NCI-H510A (cell line): ENCODE data around the gene CACNA2D1.
A peak's percentile ranks its signal among the peaks of the same experiment; 100 is the strongest.

ENCODE experiments used
- DNase-seq: peaks from one replicate; lab custom pipeline; 2025; lab: John Stamatoyannopoulos, UW

The CACNA2D1 gene

DNA sequence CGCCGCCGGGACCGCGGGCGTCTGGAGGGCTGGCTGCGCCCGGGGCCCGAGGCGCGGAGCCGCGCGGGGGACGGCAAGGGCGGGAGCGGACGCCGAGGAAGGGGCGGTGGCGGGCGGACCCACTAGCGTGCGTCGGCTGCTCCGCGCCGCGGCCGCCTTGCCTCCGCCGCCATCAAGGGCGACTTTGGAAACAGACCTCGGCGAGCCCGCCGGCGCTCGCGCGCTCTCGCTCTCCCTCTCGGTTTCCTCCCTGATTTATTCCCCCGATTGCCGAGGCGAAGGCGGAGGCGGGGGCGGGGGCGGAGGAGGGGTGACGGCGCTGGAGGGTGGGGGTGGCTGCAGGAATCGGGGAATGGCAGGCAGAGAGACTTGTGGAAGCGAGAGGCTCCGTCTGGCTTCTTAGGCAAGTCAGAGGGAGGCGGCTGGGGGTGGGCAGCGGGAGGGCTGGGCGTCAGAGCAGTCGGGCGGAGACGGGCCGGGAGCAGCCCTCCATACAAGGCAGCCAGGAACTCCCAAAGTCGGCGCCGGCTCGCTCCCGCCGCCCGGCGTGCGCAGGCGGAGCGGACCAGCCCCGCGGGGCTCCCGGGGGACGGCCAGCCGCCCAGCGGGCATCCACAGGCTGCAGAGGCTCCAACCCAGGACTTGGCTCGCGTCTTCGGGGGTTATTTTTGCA, at the start of gene CACNA2D1:
Gene CACNA2D1, minus strand, starts transcription at position 231 of the 673 bp plus-strand sequence.
- peak; percentile 62 for DNase-seq

DNA sequence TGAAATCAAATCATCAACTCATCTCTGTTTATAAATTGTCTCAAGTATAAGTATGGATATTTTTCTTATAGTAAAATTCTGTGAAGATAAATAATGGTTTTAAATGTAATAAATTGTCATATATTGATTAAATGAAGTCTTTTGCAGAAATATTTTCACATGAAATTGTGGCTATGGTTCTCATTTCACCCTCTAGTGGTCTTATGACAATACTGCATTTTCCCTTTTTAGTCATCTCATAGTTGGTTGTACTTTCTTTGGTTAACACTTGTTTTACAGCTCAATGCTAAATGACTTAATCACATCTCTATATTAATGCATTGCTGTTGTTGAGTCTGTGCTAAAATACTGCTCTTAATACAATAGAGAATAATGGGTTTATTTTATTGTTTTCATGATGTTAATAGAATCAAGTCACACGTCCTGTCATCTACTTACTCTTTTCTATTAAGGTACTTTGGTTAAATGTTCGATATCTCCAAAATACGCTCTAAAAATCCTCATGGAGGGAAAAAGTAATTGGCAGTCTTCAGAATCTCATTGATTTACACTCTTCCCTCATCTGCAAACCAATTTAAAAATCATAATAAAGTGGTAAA, 38.0 kb upstream of the CACNA2D1 start:
- DNase-seq = no peak

DNA sequence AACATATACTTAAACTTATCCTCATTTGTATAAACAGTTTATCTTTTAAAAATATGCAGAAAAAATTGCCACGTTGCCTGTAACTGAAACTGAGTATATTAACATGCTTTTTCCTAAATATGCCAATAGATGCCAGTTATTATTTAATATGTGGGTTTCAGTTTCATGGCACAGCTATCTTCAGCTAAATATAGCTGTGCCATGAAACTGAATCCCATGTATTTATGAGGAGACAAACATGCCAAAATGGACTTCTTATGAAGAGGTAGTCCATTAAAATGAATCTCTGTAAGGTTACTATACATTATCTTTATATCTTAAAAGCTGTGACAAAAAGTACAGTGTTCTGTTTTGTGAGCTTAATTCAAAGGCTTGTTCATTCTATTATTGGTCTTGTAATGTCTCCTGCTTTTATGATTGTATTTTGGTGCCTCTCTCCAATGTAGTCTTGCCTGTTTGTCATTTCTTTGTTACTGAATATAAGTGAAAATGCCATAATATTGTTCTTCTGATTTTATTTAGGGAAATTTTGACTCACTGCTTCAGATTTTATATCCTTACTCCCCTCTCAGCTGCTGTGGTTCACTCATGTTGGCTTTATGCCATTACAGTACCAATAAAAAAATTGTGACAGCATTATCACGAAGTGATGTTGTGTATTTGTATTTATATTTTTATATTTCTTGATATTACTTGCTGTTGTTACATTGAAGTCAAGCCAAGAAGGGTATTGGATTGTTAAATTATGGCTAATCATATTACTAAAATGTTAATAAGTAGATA, 34.3 kb upstream of the CACNA2D1 start:
- no peak for DNase-seq

DNA sequence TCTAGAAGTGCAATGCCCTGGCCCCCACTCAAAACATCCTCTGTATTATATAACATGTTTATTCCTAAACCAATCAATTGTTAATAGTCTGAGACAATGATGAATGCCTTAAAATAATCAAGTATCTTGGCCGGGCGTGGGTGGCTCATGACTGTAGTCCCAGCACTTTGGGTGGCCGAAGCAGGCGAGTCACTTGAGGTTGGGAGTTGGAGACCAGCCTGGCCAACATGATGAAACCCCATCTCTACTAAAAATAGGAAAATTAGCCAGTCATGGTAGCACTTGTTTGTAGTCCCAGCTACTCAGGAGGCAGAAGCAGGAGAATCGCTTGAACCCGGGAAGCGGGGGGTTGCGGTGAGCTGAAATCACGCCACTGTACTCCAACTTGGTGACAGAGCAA, 29.4 kb upstream of the CACNA2D1 start:
- no peak for DNase-seq

DNA sequence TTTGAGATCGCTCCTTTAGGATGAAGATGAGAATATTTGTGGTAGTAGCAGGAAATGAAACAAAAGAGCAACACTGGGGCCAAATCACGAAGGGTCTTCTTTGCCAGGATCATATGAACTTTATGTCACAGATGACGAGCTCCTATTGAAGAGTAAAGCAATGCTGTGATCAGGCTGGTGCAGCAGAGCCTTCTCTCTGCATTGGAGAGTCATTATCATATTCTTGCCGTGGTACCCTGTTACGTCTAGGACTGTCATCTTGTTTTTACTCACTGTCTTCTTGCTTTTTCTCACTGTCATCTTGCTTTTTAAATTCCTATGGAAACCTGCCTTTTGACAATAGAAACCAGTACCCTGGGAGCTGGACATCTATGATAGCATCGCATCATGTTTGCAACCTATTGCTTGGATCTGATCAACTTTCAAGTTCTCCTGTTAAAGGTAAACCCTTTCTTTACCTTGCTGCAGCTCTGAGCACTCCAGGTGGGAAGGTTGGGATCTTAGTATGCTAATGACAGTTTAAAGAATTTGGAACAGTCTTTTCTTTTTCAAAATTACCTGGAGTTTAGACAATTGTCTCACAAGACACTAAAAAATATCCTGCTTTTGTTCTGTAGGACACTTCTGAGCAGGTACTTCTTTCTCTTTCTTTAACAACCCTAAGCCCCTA, 27.9 kb upstream of the CACNA2D1 start:
- no peak for DNase-seq

DNA sequence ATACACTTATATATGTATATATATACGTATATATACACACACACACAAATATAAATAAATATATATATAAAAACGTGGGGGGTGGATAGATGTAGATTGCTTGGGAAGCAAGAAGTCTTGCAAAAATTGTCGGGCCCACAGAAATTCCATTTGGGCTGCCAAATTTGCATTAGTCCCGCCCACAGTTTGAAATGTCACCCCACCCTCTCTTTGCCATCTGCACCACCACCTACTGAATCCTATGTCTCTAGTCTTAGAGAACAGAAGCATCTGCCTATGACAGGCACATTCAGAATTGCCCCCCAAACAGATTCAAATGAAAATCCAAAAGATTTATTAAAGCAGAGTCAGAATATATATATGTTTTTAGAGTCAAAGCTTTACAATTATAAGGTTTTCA, 25.6 kb upstream of the CACNA2D1 start:
- no peak for DNase-seq

DNA sequence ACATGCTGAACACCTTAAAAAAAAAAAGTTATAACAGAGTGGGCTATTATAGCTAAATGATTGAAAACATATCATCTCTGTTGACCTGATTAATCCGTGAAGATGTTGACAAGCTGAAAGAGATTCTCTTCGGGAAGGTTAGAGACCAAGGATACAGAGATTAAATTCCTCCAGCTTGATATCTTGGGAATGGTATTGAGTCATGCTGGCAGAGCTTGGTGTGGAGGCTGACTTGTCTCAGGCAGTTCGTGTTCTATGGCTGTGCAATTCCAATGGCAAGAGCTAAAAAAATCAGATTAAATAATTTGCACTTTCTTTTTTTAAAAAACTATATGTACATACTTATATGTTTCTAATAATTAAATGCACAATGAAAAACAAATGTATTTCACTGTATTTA, 24.9 kb upstream of the CACNA2D1 start:
- DNase-seq = no peak

GRCh38 chr7:82467020-82467419, 23.4 kb upstream of the CACNA2D1 start:
- no peak for DNase-seq

GRCh38 chr7:82464372-82464771, 20.8 kb upstream of the CACNA2D1 start:
- DNase-seq = no peak

DNA sequence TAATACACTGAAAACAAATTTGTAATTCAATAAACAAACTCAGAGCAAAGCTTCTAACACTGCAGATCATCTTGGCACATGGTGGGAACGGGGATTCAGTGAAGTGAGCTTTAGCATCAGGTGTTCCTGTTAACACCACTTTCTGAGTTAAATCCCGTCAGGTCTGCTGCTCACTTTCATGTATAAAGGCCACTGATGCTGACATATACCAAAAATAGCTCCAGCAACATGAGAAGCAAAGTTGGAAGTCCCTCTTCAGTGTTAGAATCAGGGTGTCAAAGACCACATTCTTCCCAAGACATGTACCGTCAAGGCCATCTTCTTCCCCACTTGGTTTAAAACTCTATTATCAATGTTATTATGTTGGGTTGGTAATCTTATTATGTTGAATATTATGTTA, 11.7 kb upstream of the CACNA2D1 start:
- no peak for DNase-seq

GRCh38 chr7:82450759-82451158, 7.2 kb upstream of the CACNA2D1 start:
- DNase-seq = no peak

GRCh38 chr7:82449910-82450309, 6.3 kb upstream of the CACNA2D1 start:
- no peak for DNase-seq

DNA sequence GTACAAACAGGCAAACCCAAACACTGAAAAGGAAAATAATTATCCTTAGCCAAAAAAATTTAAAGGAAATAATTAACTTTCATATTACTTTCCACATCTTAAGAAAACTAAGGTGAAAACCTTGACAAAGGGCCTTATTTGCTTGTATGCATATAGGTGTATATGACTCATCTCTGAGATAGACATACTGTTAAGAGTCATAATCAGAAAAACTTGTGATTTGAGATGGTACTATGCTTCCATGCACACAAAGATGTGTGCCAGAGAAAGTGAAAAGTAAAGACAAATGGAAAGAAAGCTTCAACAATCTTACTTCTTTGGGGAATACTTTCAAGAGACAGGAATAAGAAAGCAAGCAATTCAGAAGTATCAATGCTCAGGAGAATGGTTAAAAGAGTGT, 3.3 kb upstream of the CACNA2D1 start:
- no peak for DNase-seq

GRCh38 chr7:82445271-82445670, 1.7 kb upstream of the CACNA2D1 start:
- DNase-seq = no peak

DNA sequence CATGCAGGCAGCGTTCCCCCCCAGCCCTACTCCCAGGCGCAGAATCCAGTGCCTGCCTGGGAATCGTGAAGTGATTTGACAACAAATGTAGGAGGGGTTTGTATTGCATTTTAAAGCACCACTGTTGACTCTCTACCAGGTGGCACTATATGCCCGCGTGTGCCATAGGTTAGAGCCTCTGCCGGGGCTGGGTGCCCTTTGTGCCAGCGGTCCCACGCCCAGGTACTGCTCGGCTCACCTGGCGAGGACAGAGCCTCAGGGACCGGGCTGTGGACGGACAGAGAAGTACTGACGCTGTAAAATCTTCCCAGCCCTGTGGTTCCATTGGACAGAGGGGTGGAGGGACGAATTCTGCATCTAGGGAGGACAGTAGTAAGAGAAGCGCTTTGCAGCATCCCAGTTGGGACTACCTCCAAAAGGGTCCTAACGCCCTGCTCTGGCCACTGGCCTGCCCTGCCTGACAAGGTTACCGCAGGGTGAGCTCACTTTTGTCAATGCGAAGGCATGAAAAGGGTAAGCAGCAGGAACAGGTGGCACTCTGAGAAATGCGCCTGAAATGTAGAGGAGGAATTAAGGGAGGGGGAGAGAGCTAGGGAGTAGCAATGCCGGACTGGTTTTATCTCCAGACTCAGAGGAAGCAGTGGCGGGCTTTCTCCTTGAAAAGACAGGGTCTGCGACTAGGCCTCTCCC, 788 bp upstream of the CACNA2D1 start:
- DNase-seq = peak; percentile 46

DNA sequence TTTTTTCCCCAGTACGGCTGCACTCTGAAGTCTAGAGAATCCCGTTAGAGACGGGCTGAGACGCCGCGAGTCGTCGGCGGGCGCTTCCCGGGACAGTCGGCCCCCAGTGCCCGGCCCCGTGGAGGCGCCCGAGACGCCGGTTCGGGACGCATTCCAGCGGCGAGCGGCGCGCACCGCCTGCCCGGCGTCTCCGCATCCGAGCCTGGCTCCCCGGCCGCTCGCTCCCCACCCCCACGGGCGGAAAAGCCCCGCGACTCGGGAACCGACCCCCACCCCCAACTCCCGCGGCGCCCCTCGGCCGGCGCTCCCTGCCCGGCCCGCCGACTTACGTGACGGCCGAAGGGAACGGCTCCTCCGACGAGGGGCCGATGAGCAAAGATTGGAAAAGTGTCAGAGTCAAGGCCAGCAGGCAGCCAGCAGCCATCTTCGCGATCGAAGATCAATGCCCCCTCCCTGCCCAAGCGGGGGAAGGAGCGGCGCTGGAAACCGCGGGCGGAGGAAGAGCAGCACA, 486 bp downstream of the CACNA2D1 start:
- no peak for DNase-seq

DNA sequence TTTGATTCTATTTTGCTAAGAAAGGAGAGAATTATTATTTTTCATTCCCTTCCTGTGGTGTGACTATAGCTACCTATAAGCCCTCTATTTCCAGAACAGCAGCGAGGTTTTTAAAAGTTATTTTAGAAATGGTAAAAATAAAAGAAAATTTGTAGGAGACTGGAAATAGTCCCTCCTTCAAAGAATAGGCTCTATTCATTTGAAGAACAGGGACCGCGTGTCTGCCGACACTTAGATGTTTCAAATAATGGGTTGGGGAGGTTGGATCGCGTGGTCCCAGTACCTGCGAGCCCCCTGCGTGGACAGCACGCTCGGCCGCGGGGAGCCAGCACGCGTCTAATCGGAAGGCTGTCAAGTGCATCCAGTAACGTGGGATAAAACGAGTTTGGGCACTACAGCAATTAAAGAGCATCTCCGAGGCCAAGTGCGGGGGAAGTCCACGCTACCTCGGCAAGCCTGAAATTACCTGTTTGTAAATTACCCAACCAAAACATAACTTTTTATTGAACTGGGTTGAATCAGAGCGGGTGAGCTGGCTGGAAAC, 1.0 kb downstream of the CACNA2D1 start:
- no peak for DNase-seq

GRCh38 chr7:82441669-82442478, 1.7 kb downstream of the CACNA2D1 start:
- no peak for DNase-seq

DNA sequence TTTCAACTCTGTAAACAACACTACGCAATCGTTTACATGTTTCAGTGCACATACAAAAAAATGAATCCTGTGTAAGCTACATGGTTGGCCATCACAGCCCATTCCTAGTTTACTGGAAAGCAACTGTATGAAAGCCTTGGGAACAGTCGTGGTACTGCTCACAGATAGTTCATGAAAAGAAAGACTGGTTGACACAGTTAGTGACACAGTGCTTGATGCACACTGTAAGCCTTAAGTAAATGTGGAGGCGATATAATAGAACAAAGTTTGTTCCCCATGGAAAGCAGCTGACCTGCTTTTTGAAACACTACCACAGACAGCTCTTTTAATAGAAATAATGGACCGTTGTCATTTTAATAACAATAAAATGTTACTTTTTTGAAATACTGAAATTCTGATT, 5.1 kb downstream of the CACNA2D1 start:
- DNase-seq = no peak

DNA sequence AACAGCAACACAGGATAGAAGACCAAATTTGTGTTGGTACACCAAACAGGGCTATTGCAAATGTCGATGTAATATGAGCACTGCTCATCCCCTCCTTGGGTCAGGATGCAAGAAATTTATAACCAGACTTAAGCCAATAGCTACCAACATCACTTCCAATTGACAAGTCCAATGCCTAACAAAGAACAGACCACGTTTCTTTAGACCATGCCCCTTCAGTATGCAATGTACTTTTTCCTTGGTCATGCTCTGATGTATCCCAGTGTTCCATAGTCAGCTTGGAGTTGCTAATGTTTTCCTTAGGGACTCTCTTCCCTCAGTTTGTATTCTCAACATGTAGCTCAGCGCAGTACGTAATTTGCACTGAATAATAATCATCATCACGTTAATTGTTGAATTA, 7.8 kb downstream of the CACNA2D1 start:
- DNase-seq = no peak
